Thyroid gland (tissue), 4 donors: Measurements from ENCODE around the gene ARMCX6.
"Not testable (repeated sequence)": the region's sequence is repeated elsewhere in the genome, so short reads cannot be mapped to it uniquely, and the experiment has no call there.

Experiments used
- POLR2A ChIP-seq, 2 donors: fragments of 450-650 bp; IDR thresholded peaks; one replicate each; pipeline ENCODE4 v1.6.1; 2017; ENCODE audit warnings: antibody characterized with exemption in 2 of 2, mild to moderate bottlenecking in 2 of 2, moderate library complexity in 1 of 2
- TF ChIP-seq, protein P1 (sequence below), 6 experiments: fragments of 200-600 bp in 3 of 6; fragments of 450-650 bp in 3 of 6; sonication (generic) in 3 of 6; IDR thresholded peaks; one replicate each; pipeline ENCODE4 v1.5.1; 2016 to 2019; ENCODE audit warnings: antibody characterized with exemption in 6 of 6, mild to moderate bottlenecking in 2 of 6, inconsistent platforms in 1 of 6, moderate library complexity in 1 of 6

DNA sequence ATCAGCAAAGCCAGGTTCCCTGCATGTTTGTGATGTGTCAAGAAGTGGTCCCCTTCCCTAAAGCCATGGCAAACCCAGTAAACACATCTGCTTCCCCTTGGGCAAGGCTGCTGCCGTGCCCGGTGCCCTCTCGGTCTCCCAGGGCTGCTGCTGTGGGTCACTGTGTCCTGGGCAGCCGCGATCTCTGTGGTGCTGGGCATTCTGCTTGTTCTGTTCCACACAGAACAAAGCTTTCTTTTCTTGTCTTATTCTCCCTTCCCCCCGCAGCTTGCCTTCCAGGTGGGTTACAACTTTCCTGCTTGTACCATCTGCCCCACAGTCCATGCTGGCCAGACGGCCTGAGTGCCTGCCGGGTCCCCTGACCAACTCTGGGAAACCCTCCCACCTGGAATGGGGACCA, 18.2 kb downstream of the ARMCX6 start:
- TF ChIP-seq POLR2A (IDR thresholded peaks at IDR 0.05) = not testable (repeated sequence)
- TF ChIP-seq, protein P1, sequence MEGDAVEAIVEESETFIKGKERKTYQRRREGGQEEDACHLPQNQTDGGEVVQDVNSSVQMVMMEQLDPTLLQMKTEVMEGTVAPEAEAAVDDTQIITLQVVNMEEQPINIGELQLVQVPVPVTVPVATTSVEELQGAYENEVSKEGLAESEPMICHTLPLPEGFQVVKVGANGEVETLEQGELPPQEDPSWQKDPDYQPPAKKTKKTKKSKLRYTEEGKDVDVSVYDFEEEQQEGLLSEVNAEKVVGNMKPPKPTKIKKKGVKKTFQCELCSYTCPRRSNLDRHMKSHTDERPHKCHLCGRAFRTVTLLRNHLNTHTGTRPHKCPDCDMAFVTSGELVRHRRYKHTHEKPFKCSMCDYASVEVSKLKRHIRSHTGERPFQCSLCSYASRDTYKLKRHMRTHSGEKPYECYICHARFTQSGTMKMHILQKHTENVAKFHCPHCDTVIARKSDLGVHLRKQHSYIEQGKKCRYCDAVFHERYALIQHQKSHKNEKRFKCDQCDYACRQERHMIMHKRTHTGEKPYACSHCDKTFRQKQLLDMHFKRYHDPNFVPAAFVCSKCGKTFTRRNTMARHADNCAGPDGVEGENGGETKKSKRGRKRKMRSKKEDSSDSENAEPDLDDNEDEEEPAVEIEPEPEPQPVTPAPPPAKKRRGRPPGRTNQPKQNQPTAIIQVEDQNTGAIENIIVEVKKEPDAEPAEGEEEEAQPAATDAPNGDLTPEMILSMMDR (IDR thresholded peaks at IDR 0.05) = not testable (repeated sequence)
